HCT116 (cell line): ENCODE measurements around the gene BTBD9. TPM values are rescaled to one million over a fixed set of nuclear protein-coding genes. Genes with fewer than 3 reads are reported as not detected.

Experiments used
- ATAC-seq: fragments of 200-7000 bp; cut with Tn5 transposase; 2 replicates; pipeline ENCODE4 v1.9.1; 2020; ENCODE audit warnings: mild to moderate bottlenecking, moderate library complexity
- BruUV-seq: library from RNA; stranded (reverse); fragments of 400-500 nt; replicated peaks from 2 replicates; lab custom pipeline; 2021; lab: Mats Ljungman, UMichigan
- CTCF ChIA-PET: fragments of 300-600 bp; sonication (Branson Sonifier 250); formaldehyde crosslinking; loops from one replicate; lab custom pipeline; 2021; ENCODE audit warnings: antibody characterized with exemption; lab: Charles Lee
- POLR2A ChIA-PET: fragments of 300-600, 350-600 bp; sonication (Branson Sonifier 250); formaldehyde crosslinking; loops from one replicate; lab custom pipeline; 2021; ENCODE audit warnings: antibody characterized with exemption; lab: Charles Lee
- RAD21 ChIA-PET, 2 experiments: fragments of 300-600 bp; sonication (Branson Sonifier 250); formaldehyde crosslinking; loops; one replicate each; lab custom pipeline; 2023; ENCODE audit warnings: low total read pairs in 2 of 2; ENCODE audit not compliant: uncharacterized antibody in 2 of 2, unreplicated experiment in 2 of 2, low non-redundant PET in 1 of 2; lab: Charles Lee
- DNase-seq: peaks from one replicate; pipeline ENCODE4 v3.0.0-alpha.2; 2010; ENCODE audit warnings: low read depth, low spot score
- H2AFZ ChIP-seq: fragments of 200-600 bp; shearing (Covaris generic), sonication (generic); 2 replicates; pipeline ENCODE4 v1.6.1; 2017; ENCODE audit warnings: low read depth, mixed run types, mixed read lengths, antibody characterized with exemption, low read length; ENCODE audit not compliant: poor library complexity, severe bottlenecking
- H3K27ac ChIP-seq: 2 replicates; pipeline ENCODE4 v1.5.1; 2012; ENCODE audit warnings: low read depth, low read length
- H3K27me3 ChIP-seq: fragments of 200-600 bp; sonication (generic); 2 replicates; pipeline ENCODE4 v1.6.1; 2016; ENCODE audit warnings: mixed run types, low read length, mixed read lengths; ENCODE audit not compliant: insufficient read depth
- H3K36me3 ChIP-seq, 2 experiments: fragments of 200-500 bp in 1 of 2; fragments of 200-600 bp in 1 of 2; sonication (Bioruptor generic) in 1 of 2; sonication (generic) in 1 of 2; 2 replicates each; pipeline versions ENCODE4 v1.5.1 to v1.6.1; 2014 to 2016; ENCODE audit warnings: low read length in 2 of 2, inconsistent platforms in 1 of 2, mixed read lengths in 1 of 2, mixed run types in 1 of 2; ENCODE audit not compliant: insufficient read depth in 2 of 2, control insufficient read depth in 1 of 2
- H3K4me1 ChIP-seq, 2 experiments: fragments of 200-600 bp in 1 of 2; sonication (generic) in 1 of 2; 2 replicates each; pipeline versions ENCODE4 v1.5.1 to v1.6.1; 2012 to 2017; ENCODE audit warnings: low read length in 2 of 2, inconsistent platforms in 1 of 2, mild to moderate bottlenecking in 1 of 2, mixed read lengths in 1 of 2, mixed run types in 1 of 2, moderate library complexity in 1 of 2; ENCODE audit not compliant: insufficient read depth in 2 of 2, control insufficient read depth in 1 of 2
- H3K4me2 ChIP-seq: fragments of 200-600 bp; sonication (generic); 2 replicates; pipeline ENCODE4 v1.6.1; 2017; ENCODE audit warnings: mixed run types, low read length, mixed read lengths
- H3K4me3 ChIP-seq, 2 experiments: fragments of 200-600 bp in 1 of 2; sonication (generic) in 1 of 2; replicated peaks in 1 of 2; 2 replicates each; pipeline ENCODE4 v1.5.1; 2011 to 2016; ENCODE audit warnings: low read length in 2 of 2, control low read depth in 1 of 2, low read depth in 1 of 2, mild to moderate bottlenecking in 1 of 2, mixed read lengths in 1 of 2, mixed run types in 1 of 2
- H3K79me2 ChIP-seq: fragments of 200-600 bp; sonication (generic); 2 replicates; pipeline ENCODE4 v1.6.1; 2017; ENCODE audit warnings: mild to moderate bottlenecking, mixed run types, low read length, moderate library complexity, mixed read lengths; ENCODE audit not compliant: insufficient read depth
- H3K9ac ChIP-seq: fragments of 200-600 bp; sonication (generic); 2 replicates; pipeline ENCODE4 v1.6.1; 2016; ENCODE audit warnings: low read length, mixed read lengths
- H3K9me2 ChIP-seq: fragments of 200-600 bp; sonication (generic), shearing (Covaris generic); 2 replicates; pipeline ENCODE4 v1.6.1; 2017; ENCODE audit warnings: mixed run types, mild to moderate bottlenecking, moderate library complexity; ENCODE audit not compliant: insufficient read depth
- H3K9me3 ChIP-seq, 2 experiments: fragments of 200-500 bp in 1 of 2; fragments of 200-600 bp in 1 of 2; sonication (Bioruptor generic) in 1 of 2; sonication (generic) in 1 of 2; 2 replicates each; pipeline ENCODE4 v1.6.1; 2014 to 2017; ENCODE audit warnings: low read length in 2 of 2, mixed read lengths in 2 of 2, inconsistent platforms in 1 of 2, low read depth in 1 of 2, mild to moderate bottlenecking in 1 of 2, mixed run types in 1 of 2, moderate library complexity in 1 of 2; ENCODE audit not compliant: control insufficient read depth in 1 of 2, insufficient read depth in 1 of 2
- H4K20me1 ChIP-seq: fragments of 200-600 bp; sonication (generic), shearing (Covaris generic); 2 replicates; pipeline ENCODE4 v1.6.1; 2017; ENCODE audit warnings: mixed run types, mild to moderate bottlenecking, moderate library complexity; ENCODE audit not compliant: insufficient read depth
- EGR1 ChIP-seq: IDR thresholded peaks from 2 replicates; pipeline ENCODE4 v1.6.1; 2012; ENCODE audit warnings: low read depth
- ELF1 ChIP-seq: IDR thresholded peaks from 2 replicates; pipeline ENCODE4 v1.6.1; 2012; ENCODE audit warnings: low read depth, borderline replicate concordance
- FOSL1 ChIP-seq: IDR thresholded peaks from 2 replicates; pipeline ENCODE4 v1.6.1; 2012; ENCODE audit warnings: low read depth
- JUND ChIP-seq: IDR thresholded peaks from 2 replicates; pipeline ENCODE4 v1.6.1; 2012
- RAD21 ChIP-seq: IDR thresholded peaks from 2 replicates; pipeline ENCODE4 v1.6.1; 2012; ENCODE audit warnings: low read depth, mild to moderate bottlenecking
- REST ChIP-seq: IDR thresholded peaks from 2 replicates; pipeline ENCODE4 v1.6.1; 2012; ENCODE audit warnings: low read depth
- SP1 ChIP-seq: IDR thresholded peaks from 2 replicates; pipeline ENCODE4 v1.6.1; 2012; ENCODE audit warnings: low read depth
- YY1 ChIP-seq: IDR thresholded peaks from 2 replicates; pipeline ENCODE4 v1.6.1; 2011; ENCODE audit warnings: low read length, low read depth, moderate library complexity, mild to moderate bottlenecking; ENCODE audit not compliant: insufficient replicate concordance; ENCODE audit errors: extremely low read depth
- ZNF274 ChIP-seq: fragments of 200-500 bp; sonication (Bioruptor generic); IDR thresholded peaks from 2 replicates; pipeline ENCODE4 v1.6.1; 2014; ENCODE audit warnings: mild to moderate bottlenecking, low read depth, low read length, inconsistent platforms
- intact Hi-C: fragments of 100-400 bp; cut with micrococcal nuclease; formaldehyde crosslinking; loops from 2 replicates; pipeline ENCODE4 v1.10.0; 2022
- total RNA-seq: library from RNA; stranded (reverse); gene quantifications from one replicate; pipeline ENCODE4 v1.2.1, GENCODE V29; 2021; ENCODE audit not compliant: unreplicated experiment

BTBD9 gene
- total RNA-seq, 1 experiment from 2014 or later = 10.9 TPM

GRCh38 chr6:38262609-38263008 is 377.1 kb downstream of the BTBD9 start:
- ChIA-PET CTCF (no interaction called here), POLR2A (no interaction called here), RAD21 (no interaction called here)
- H2AFZ ChIP-seq = no peak overlapping the region
- no peaks in the 10 kb centered on the region for H4K20me1 ChIP-seq
- peaks cover 8 to 35% of the 10 kb centered on the region in 2 experiments; a peak in 3 of 4 replicates for H3K4me1 ChIP-seq
- no peak overlapping the region for H3K9ac ChIP-seq
- H3K4me3 ChIP-seq = no peak overlapping the region
- no peaks in the 10 kb centered on the region for H3K9me3 ChIP-seq
- intact Hi-C loops = no loop called here
- H3K36me3 ChIP-seq = no peaks in the 10 kb centered on the region
- H3K27ac ChIP-seq = no peak overlapping the region
- H3K9me2 ChIP-seq = no peaks in the 10 kb centered on the region
- peak overlapping the region; percentile 68 for H3K4me2 ChIP-seq
- DNase-seq (no peak), ATAC-seq (no peak)
- TF ChIP-seq REST (no peak), EGR1 (no peak), SP1 (peak; percentile 20; the same call in 1 of the 2 replicates), ELF1 (no peak), YY1 (no peak)
- H3K79me2 ChIP-seq = no peaks in the 10 kb centered on the region
- BruUV-seq = no TSS peak
- H3K27me3 ChIP-seq = no peaks in the 10 kb centered on the region

GRCh38 chr6:38262026-38262425 is 377.7 kb downstream of the BTBD9 start:
- BruUV-seq = no TSS peak
- Histone ChIP-seq H3K9me3 (no peaks in the 10 kb centered on the region), H3K4me1 (peaks cover 8 to 34% of the 10 kb centered on the region in 2 experiments; a peak in 3 of 4 replicates), H3K27me3 (no peaks in the 10 kb centered on the region), H3K4me2 (peak overlapping the region; percentile 68), H3K4me3 (no peak overlapping the region; a peak in 1 of 4 replicates), H2AFZ (no peak overlapping the region), H3K9me2 (no peaks in the 10 kb centered on the region), H3K9ac (no peak overlapping the region), H3K36me3 (no peaks in the 10 kb centered on the region), H3K79me2 (no peaks in the 10 kb centered on the region), H3K27ac (no peak overlapping the region), H4K20me1 (no peaks in the 10 kb centered on the region)
- TF ChIP-seq ZNF274 (no peak), RAD21 (no peak), FOSL1 (peak; percentile 17; the same call in 1 of the 2 replicates), JUND (peak; percentile 25; the same call in 1 of the 2 replicates), SP1 (no peak)
- ChIA-PET POLR2A (no interaction called here), RAD21 (no interaction called here), CTCF (no interaction called here)
- DNase-seq = no peak
- ATAC-seq = peak; percentile 47; the same call in 1 of the 2 replicates
- intact Hi-C loops = no loop called here
